Peyer's patch (tissue), 4 donors: ENCODE data around the gene TUBB1.

Experiments used
- CTCF ChIP-seq, 6 experiments: fragments of 450-650 bp in 4 of 6; fragments of 200-600 bp in 2 of 6; sonication (generic) in 1 of 6; IDR thresholded peaks; one replicate each; pipeline ENCODE4 v1.5.1; 2017 to 2019; ENCODE audit warnings: antibody characterized with exemption in 6 of 6, mild to moderate bottlenecking in 3 of 6, moderate library complexity in 1 of 6
- POLR2A ChIP-seq, 2 donors: fragments of 450-650 bp; IDR thresholded peaks; one replicate each; pipeline ENCODE4 v1.5.1; 2017; ENCODE audit warnings: antibody characterized with exemption in 2 of 2, mild to moderate bottlenecking in 2 of 2, moderate library complexity in 2 of 2

- TF ChIP-seq CTCF (IDR thresholded peaks at IDR 0.05) (no peak), POLR2A (IDR thresholded peaks at IDR 0.05) (no peak)
Measured at GRCh38 chr20:58981628-58982364, 37.4 kb upstream of the TUBB1 start.
